H9 (cell line): ENCODE measurements around the gene C1QTNF1. TPM values are rescaled to one million over a fixed set of nuclear protein-coding genes. Genes with fewer than 3 reads are reported as not detected.
A peak's percentile ranks its signal among the peaks of the same experiment; 100 is the strongest.

Experiments used
- DNase-seq: peaks from one replicate; pipeline ENCODE4 v3.0.0-alpha.2; 2017
- H2AFZ ChIP-seq: one replicate; pipeline ENCODE4 v1.6.1; 2013; ENCODE audit warnings: mild to moderate bottlenecking, low read length, control low read depth, moderate library complexity
- H2AK5ac ChIP-seq: 2 replicates; pipeline ENCODE4 v1.6.1; 2013; ENCODE audit warnings: low read length, control low read depth, mixed read lengths; ENCODE audit not compliant: insufficient read length
- H2BK120ac ChIP-seq: one replicate; pipeline ENCODE4 v1.6.1; 2013; ENCODE audit warnings: low read depth, mild to moderate bottlenecking, low read length, control low read depth, inconsistent platforms; ENCODE audit not compliant: poor library complexity, severe bottlenecking
- H2BK12ac ChIP-seq: 2 replicates; pipeline ENCODE4 v1.6.1; 2013; ENCODE audit warnings: low read length, control low read depth, mixed read lengths, low read depth; ENCODE audit not compliant: insufficient read length
- H2BK15ac ChIP-seq: 2 replicates; pipeline ENCODE4 v1.6.1; 2013; ENCODE audit warnings: low read depth, low read length, control low read depth
- H2BK20ac ChIP-seq: one replicate; pipeline ENCODE4 v1.6.1; 2013; ENCODE audit warnings: low read depth, mild to moderate bottlenecking, low read length, control low read depth, inconsistent platforms; ENCODE audit not compliant: poor library complexity, severe bottlenecking
- H2BK5ac ChIP-seq: 2 replicates; pipeline ENCODE4 v1.6.1; 2013; ENCODE audit warnings: low read length, control low read depth, mixed read lengths; ENCODE audit not compliant: insufficient read length
- H3K14ac ChIP-seq: 2 replicates; pipeline ENCODE4 v1.6.1; 2013; ENCODE audit warnings: low read length, control low read depth; ENCODE audit not compliant: insufficient read depth
- H3K18ac ChIP-seq: 2 replicates; pipeline ENCODE4 v1.6.1; 2013; ENCODE audit warnings: low read depth, mild to moderate bottlenecking, mixed read lengths, low read length, control low read depth; ENCODE audit not compliant: insufficient read length
- H3K23ac ChIP-seq: 2 replicates; pipeline ENCODE4 v1.6.1; 2013; ENCODE audit warnings: low read length, control low read depth, mixed read lengths, low read depth; ENCODE audit not compliant: insufficient read length
- H3K23me2 ChIP-seq: 2 replicates; pipeline ENCODE4 v1.6.1; 2013; ENCODE audit warnings: low read depth, mild to moderate bottlenecking, mixed read lengths, low read length, control low read depth; ENCODE audit not compliant: insufficient read length, poor library complexity, severe bottlenecking
- H3K27ac ChIP-seq: 2 replicates; pipeline ENCODE4 v1.5.1; 2013; ENCODE audit warnings: low read length, control low read depth, mixed read lengths, low read depth; ENCODE audit not compliant: insufficient read length
- H3K27me3 ChIP-seq: 2 replicates; pipeline ENCODE4 v1.6.1; 2013; ENCODE audit warnings: low read length, control low read depth, inconsistent platforms; ENCODE audit not compliant: insufficient read depth
- H3K4ac ChIP-seq: 2 replicates; pipeline ENCODE4 v1.6.1; 2013; ENCODE audit warnings: low read depth, mild to moderate bottlenecking, control low read depth, inconsistent platforms, low read length, moderate library complexity
- H3K4me1 ChIP-seq: 2 replicates; pipeline ENCODE4 v1.6.1; 2013; ENCODE audit warnings: low read length, control low read depth, inconsistent platforms; ENCODE audit not compliant: insufficient read depth
- H3K4me2 ChIP-seq: 2 replicates; pipeline ENCODE4 v1.6.1; 2013; ENCODE audit warnings: low read length, control low read depth, mixed read lengths; ENCODE audit not compliant: insufficient read length, insufficient read depth
- H3K56ac ChIP-seq: 2 replicates; pipeline ENCODE4 v1.6.1; 2013; ENCODE audit warnings: low read depth, mild to moderate bottlenecking, mixed read lengths, low read length, control low read depth; ENCODE audit not compliant: insufficient read length
- H3K79me1 ChIP-seq: 2 replicates; pipeline ENCODE4 v1.6.1; 2013; ENCODE audit warnings: low read depth, mild to moderate bottlenecking, moderate library complexity, low read length, control low read depth, inconsistent platforms; ENCODE audit not compliant: insufficient read depth, poor library complexity, severe bottlenecking
- H3K79me2 ChIP-seq: 2 replicates; pipeline ENCODE4 v1.6.1; 2013; ENCODE audit warnings: low read length, control low read depth, inconsistent platforms; ENCODE audit not compliant: insufficient read depth
- H3K9ac ChIP-seq: 2 replicates; pipeline ENCODE4 v1.6.1; 2013; ENCODE audit warnings: low read length, control low read depth, mixed read lengths; ENCODE audit not compliant: insufficient read length; ENCODE audit errors: extremely low read depth
- H3K9me3 ChIP-seq: one replicate; pipeline ENCODE4 v1.6.1; 2013; ENCODE audit warnings: low read depth, low read length, inconsistent platforms; ENCODE audit not compliant: control insufficient read depth
- H3T11ph ChIP-seq: one replicate; pipeline ENCODE4 v1.6.1; 2013; ENCODE audit warnings: mild to moderate bottlenecking, low read length, control low read depth, inconsistent platforms
- H4K20me1 ChIP-seq: one replicate; pipeline ENCODE4 v1.6.1; 2013; ENCODE audit not compliant: control insufficient read depth, insufficient read length, insufficient read depth
- H4K5ac ChIP-seq: 2 replicates; pipeline ENCODE4 v1.6.1; 2013; ENCODE audit warnings: low read depth, mild to moderate bottlenecking, mixed read lengths, low read length, control low read depth; ENCODE audit not compliant: insufficient read length
- H4K8ac ChIP-seq: replicated peaks from 2 replicates; pipeline ENCODE4 v1.6.1; 2013; ENCODE audit warnings: low read length, control low read depth, mixed read lengths, low read depth; ENCODE audit not compliant: insufficient read length
- H4K91ac ChIP-seq: 2 replicates; pipeline ENCODE4 v1.6.1; 2013; ENCODE audit warnings: low read depth, mild to moderate bottlenecking, moderate library complexity, mixed read lengths, low read length, control low read depth; ENCODE audit not compliant: insufficient read length
- H3K27ac Mint-ChIP-seq, 3 experiments: 2 replicates in 2 of 3; 3 replicates in 1 of 3; pipeline ENCODE4 v1.8.0; 2020 to 2021; ENCODE audit warnings: mixed read lengths in 3 of 3, mild to moderate bottlenecking in 1 of 3, moderate library complexity in 1 of 3
- H3K27me3 Mint-ChIP-seq: 2 replicates; pipeline ENCODE4 v1.8.0; 2021; ENCODE audit warnings: low read depth, mild to moderate bottlenecking, moderate library complexity, mixed read lengths
- H3K36me3 Mint-ChIP-seq, 3 experiments: 2 replicates in 2 of 3; 3 replicates in 1 of 3; pipeline ENCODE4 v1.8.0; 2020 to 2021; ENCODE audit warnings: low read depth in 3 of 3, mixed read lengths in 3 of 3; ENCODE audit not compliant: insufficient read depth in 1 of 3
- H3K4me1 Mint-ChIP-seq, 2 experiments: 2 replicates each; pipeline ENCODE4 v1.8.0; 2020; ENCODE audit warnings: mixed read lengths in 2 of 2
- H3K4me3 Mint-ChIP-seq, 2 experiments: 2 replicates in 1 of 2; 3 replicates in 1 of 2; pipeline ENCODE4 v1.8.0; 2020 to 2021; ENCODE audit warnings: mild to moderate bottlenecking in 2 of 2, mixed read lengths in 2 of 2, moderate library complexity in 1 of 2
- H3K9me3 Mint-ChIP-seq, 2 experiments: 2 replicates in 1 of 2; 3 replicates in 1 of 2; pipeline ENCODE4 v1.8.0; 2020; ENCODE audit warnings: mild to moderate bottlenecking in 2 of 2, mixed read lengths in 2 of 2, moderate library complexity in 1 of 2
- CTCF ChIP-seq: fragments of 200-600 bp; sonication (generic); conservative IDR thresholded peaks from 3 replicates; pipeline ENCODE4 v1.8.0; 2021; ENCODE audit warnings: antibody characterized with exemption, mild to moderate bottlenecking
- WGBS: extraction: QIAGEN DNeasy Blood & Tissue Kit; methylation state at CpG from one replicate; pipeline ENCODE4 v1.1.7; 2013; ENCODE audit warnings: missing lambda C conversion rate, low lambda C conversion rate, mixed read lengths; ENCODE audit not compliant: insufficient read length; ENCODE audit errors: extremely low coverage; 5-methylcytosine and 5-hydroxymethylcytosine counted together
- total RNA-seq: library from RNA; stranded (reverse); gene quantifications from 2 replicates; pipeline ENCODE4 v1.2.1, GENCODE V29; 2021

Gene C1QTNF1
- total RNA-seq, 1 experiment from 2014 or later: 0.96 TPM

- no peaks in the 10 kb centered on the region for H3K27me3 ChIP-seq
- no peaks in the 10 kb centered on the region for H3K9me3 Mint-ChIP-seq
- H2BK12ac ChIP-seq: no peak overlapping the region
- H2BK120ac ChIP-seq: no peak overlapping the region
- peak overlapping the region in 1 of 2 experiments; percentile 60; a peak in 2 of 5 replicates for H3K4me3 Mint-ChIP-seq
- H3K23me2 ChIP-seq: no peaks in the 10 kb centered on the region
- DNase-seq: peak; percentile 79
- H3K27me3 Mint-ChIP-seq: no peaks in the 10 kb centered on the region; the same call in 1 of the 2 replicates
- H4K91ac ChIP-seq: no peak overlapping the region
- peaks cover 0 to 23% (median 13%) of the 10 kb centered on the region in 3 experiments; a peak in 6 of 7 replicates for H3K36me3 Mint-ChIP-seq
- H4K20me1 ChIP-seq: no peaks in the 10 kb centered on the region
- no peak for TF ChIP-seq CTCF
- H3K4me1 Mint-ChIP-seq: peaks cover 16 to 35% of the 10 kb centered on the region in 2 experiments
- no peak overlapping the region for H3K18ac ChIP-seq
- H3K27ac Mint-ChIP-seq: peak overlapping the region in 2 of 3 experiments; percentile 39 to 93; a peak in 3 of 7 replicates
- no peak overlapping the region for H2AFZ ChIP-seq
- H4K5ac ChIP-seq: no peak overlapping the region
- no peak overlapping the region for H3K9ac ChIP-seq
- no peak overlapping the region for H3T11ph ChIP-seq
- H3K14ac ChIP-seq: no peak overlapping the region; the same call in 1 of the 2 replicates
- H2AK5ac ChIP-seq: no peak overlapping the region
- H2BK5ac ChIP-seq: no peak overlapping the region
- no peak overlapping the region for H3K27ac ChIP-seq
- H3K79me2 ChIP-seq: no peaks in the 10 kb centered on the region
- no peaks in the 10 kb centered on the region for H3K9me3 ChIP-seq
- H3K4me1 ChIP-seq: no peaks in the 10 kb centered on the region; the same call in 1 of the 2 replicates
- no peak overlapping the region for H3K4ac ChIP-seq
- H2BK20ac ChIP-seq: no peak overlapping the region
- no peaks in the 10 kb centered on the region for H3K79me1 ChIP-seq
- no peak overlapping the region for H4K8ac ChIP-seq
- H3K56ac ChIP-seq: no peak overlapping the region
- H3K4me2 ChIP-seq: no peak overlapping the region
- H2BK15ac ChIP-seq: no peak overlapping the region
- WGBS: no CpG with 5 or more reads among the region's 30 CpGs
- no peak overlapping the region for H3K23ac ChIP-seq
Measured at GRCh38 chr17:78974635-78975591, 49.1 kb upstream of the C1QTNF1 start.
